Measurements from ENCODE around the gene TBX15. TPM values are rescaled to one million over a fixed set of nuclear protein-coding genes. Genes with fewer than 3 reads are reported as not detected.

TBX15 gene
- polyA plus RNA-seq (ENCODE audit: insufficient read length in 4 of 4): under 1 TPM; 0.14 to 0.39 (median 0.18) TPM

DNA sequence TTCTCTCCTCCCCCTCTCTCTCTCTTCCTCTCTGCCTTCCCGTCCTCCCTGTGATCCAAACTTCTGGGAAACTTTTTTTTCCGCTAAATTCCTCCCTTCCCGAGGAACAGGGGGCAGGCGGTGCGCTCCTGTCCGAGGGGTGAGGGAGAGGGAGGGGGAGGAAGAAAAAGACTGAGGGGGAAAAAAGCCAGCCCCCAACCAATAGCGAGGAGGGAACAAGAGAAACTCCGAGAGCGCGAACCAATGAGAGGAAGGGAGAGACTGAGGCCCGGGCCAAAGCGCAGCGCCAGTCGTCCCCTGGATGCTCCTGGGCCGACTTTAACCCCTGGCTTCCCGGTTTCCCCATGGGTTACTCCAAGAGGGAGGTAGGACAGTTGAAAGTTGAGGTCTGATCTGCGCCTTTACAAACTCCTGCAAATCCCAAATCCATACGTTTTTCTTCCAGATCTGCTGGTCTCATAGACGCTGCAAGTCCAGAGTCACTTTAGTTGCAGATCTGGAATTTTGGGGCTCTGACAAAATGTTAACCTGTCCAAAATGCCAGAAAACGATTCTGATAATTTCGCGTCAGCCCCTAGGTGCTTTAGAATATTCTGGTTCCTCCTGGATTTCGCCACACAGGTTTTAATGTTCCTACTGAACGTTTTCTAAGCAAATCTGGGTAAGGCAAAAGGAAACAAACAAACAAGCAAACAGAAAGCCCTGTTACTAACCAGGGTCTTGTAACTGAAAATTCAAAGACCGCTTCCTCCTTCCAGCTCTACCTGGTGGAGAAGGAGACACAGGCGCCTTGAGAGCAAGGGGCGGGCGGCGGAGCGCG is at the start of gene TBX15:
TSS of gene TBX15 (minus strand) at position 158 of the 820 bp plus-strand sequence. CDS start 548 bp downstream, outside the sequence.
- no peak for DNase-seq (ENCODE audit: low read depth in 4 of 4, low spot score in 3 of 4)

DNA sequence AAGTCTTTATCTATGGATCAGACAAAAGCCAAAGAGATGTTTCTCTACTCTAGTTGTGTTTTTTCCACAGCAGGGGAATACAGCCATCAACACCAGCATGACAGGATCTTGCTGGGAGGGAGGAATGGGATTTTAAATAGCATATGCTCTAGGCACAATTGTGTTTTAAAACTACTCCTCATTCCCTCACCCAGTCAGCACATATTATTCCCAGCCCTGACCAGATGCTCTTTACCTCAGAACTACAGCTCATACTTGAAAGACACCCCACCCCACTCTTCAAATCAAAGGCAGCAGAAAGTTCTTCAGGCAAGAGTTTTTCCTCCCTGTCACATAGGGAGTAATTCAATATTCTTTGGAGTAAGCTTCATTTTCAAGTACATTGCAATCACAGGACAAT is 46.2 kb upstream of the TBX15 start:
- DNase-seq (ENCODE audit: low read depth in 4 of 4, low spot score in 3 of 4): no peak

DNA sequence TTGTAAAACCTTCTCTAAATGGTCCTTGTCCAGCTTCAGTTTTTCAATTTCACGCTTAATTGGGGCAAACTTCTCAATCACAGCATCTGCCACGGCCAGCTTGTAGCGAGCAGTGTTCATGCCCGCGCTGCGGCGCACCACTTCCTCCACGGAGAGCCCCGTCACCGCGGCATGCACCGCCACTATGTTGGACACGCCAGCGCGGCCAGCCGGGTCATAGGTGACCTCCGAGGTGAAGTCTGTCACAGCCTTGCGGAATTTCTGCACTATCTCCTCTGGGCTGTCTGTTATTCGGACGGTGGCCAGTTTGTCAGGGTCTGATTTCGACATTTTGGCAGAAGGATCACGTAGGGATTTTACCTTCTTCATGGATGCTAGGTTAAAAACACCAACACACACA is 44.8 kb upstream of the TBX15 start:
- DNase-seq (ENCODE audit: low read depth in 4 of 4, low spot score in 3 of 4): no peak

GRCh38 chr1:119027759-119028158 is 39.6 kb upstream of the TBX15 start:
- no peak for DNase-seq (ENCODE audit: low read depth in 4 of 4, low spot score in 3 of 4)

- DNase-seq (ENCODE audit: low read depth in 4 of 4, low spot score in 3 of 4): no peak
Observed at GRCh38 chr1:119026956-119027355, 38.8 kb upstream of the TBX15 start.

DNA sequence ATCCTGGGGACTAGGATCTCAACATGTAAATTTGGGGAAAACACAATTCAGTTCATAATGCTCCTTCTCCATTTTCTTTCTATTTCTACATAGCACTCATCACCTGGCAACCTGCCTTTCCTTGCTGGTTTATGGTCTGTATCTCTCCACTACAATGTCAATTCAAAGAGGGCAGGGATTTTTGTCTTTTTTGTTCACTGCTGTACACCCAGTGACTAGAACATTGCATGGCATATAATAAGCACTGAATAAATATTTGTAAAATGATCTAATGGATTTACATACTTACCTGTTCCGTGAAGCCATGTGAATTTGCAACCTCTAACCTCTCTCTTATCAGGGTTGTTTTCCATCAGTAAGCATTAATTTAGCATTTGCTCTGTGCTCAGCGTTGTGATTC is 27.4 kb upstream of the TBX15 start:
- DNase-seq (ENCODE audit: low read depth in 4 of 4, low spot score in 3 of 4): no peak

- no peak for DNase-seq (ENCODE audit: low read depth in 4 of 4, low spot score in 3 of 4)
Observed at GRCh38 chr1:119012383-119012782, 24.2 kb upstream of the TBX15 start.

DNA sequence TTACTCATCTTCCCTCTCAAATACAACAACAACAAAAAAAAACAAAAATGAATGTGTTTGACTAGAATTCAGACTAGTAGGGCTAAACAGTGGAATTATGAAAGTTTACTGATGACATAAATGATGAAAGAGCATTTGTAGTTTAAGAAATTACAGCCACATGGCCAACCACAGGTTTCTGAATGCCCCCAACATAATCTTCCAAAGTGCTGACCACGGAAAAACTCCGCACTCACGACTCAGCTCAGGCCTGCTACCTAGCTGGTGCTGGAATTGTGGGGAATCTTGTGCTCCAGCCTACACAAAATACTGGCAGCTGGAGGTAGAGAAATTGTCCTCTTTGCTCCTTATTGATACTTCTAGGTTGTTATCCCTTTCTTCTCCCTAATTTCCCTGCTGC is 23.6 kb upstream of the TBX15 start:
- no peak for DNase-seq (ENCODE audit: low read depth in 4 of 4, low spot score in 3 of 4)

GRCh38 chr1:119011116-119011515 is 23.0 kb upstream of the TBX15 start:
- no peak for DNase-seq (ENCODE audit: low read depth in 4 of 4, low spot score in 3 of 4)

DNA sequence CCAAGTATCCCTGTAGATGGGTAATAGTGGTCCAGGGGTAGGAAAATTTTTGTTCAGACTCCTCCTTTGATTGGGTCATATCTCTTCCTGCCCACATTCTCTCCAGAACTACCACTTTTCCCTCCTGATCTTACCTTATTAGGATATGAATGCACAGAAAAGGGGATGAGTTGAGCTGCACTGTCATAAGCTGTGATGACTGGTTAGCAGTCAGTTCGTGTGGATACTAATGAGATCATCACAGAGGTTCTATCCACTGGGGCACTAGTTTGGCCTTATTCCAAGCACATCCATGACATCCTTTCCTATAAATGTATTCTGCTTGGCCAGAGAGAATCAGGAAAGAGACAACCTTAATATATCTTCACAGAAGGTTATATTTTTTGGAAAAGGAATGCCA is 22.1 kb upstream of the TBX15 start:
- DNase-seq (ENCODE audit: low read depth in 4 of 4, low spot score in 3 of 4): no peak

GRCh38 chr1:119009312-119009655 is 21.1 kb upstream of the TBX15 start:
- DNase-seq (ENCODE audit: low read depth in 4 of 4, low spot score in 3 of 4): no peak

DNA sequence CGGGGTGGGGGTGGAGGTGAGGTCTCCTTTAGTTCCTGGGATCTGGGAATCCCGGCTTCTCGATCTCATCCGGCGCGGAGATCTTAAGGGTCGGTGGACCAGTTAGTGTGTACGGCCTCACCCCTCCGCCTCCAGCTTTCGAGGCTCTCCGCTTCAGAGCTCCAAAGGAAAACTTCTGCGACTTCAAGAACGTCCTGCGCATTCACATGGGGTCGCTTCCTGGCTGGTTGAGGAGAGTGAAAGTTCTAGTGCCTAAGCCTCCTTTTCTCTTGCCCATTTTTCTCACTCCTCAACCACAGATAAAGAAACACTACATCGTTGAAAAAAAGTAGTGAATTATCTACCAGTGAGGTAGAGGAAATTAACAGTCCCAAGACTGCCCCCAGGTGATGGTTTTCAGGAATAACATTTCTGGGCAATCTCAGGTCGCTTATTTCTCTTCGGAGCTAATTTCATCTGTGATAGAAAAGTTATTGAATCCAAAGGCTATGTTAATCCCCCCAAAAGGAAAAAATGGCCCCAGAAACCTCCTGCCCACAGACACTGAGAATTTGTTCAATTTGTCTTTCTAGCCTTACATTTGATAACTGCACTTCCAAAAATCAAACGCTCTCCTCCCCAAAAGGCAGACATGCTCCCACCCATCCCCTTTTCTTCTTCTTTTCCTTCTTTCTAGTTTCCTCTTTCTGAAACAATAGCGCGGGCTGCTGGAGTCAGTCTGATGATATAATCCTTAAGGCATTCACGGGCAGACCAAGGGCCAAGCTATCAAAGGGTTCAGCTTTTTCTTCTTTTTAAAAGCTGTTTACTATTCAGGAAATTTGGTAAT is 20.6 kb upstream of the TBX15 start:
- no peak for DNase-seq (ENCODE audit: low read depth in 4 of 4, low spot score in 3 of 4)

DNA sequence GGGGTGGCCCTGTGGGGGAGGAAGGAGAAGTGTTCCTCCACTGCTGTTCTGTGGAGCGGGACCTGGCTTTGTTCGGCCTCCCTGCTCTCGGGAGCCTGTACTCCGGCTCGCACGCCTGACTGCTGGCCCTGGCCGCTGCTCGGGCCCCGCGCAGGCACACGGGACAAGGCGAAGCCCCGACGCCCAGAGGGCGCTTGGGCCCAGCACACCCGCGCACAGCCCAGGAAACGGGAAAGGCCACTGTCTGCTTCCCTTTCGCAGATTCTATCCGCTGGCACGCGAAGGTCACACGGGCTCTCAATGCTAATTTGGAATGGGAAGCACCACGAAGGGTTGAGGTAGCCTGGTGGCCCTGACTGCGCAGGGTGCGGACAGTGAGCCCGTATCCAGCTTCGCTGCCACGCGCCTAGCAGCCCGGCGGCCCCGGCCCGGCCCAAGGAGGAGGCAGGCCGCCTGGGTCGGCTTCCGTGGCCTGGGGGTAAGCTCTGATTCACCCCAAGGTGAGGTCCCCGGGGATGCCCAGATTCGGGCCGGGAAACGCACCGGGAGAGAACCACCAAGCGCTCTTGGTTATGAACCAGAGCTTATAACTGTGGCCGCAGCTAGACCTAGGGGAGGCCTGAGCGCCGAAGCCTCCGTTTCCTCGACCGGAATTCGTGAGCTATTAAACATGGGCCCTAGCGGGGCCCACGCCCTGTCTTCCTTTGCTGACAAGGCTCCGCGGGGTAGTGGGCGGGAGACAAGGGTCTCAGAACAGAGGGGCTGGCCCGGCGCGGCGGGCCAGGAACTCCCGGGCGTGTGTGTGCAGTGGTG is 19.7 kb upstream of the TBX15 start:
- no peak for DNase-seq (ENCODE audit: low read depth in 4 of 4, low spot score in 3 of 4)

DNA sequence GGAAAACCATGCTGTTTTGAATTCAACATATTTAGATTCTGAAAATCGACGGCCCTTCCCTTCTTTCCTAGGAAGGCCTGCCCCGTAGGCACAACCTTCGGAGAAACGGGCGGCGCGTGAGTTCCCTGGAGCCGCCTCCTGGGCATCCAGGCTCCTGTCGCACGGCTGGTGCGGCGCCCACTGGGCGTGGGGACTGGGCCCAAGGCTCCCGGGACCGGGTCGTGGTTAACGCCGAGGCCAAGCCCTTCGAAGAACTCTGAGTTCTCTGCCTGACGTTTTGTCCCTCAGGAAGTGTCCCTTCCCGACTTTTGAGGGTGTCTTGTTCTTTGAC is 19.2 kb upstream of the TBX15 start:
- DNase-seq (ENCODE audit: low read depth in 4 of 4, low spot score in 3 of 4): no peak

DNA sequence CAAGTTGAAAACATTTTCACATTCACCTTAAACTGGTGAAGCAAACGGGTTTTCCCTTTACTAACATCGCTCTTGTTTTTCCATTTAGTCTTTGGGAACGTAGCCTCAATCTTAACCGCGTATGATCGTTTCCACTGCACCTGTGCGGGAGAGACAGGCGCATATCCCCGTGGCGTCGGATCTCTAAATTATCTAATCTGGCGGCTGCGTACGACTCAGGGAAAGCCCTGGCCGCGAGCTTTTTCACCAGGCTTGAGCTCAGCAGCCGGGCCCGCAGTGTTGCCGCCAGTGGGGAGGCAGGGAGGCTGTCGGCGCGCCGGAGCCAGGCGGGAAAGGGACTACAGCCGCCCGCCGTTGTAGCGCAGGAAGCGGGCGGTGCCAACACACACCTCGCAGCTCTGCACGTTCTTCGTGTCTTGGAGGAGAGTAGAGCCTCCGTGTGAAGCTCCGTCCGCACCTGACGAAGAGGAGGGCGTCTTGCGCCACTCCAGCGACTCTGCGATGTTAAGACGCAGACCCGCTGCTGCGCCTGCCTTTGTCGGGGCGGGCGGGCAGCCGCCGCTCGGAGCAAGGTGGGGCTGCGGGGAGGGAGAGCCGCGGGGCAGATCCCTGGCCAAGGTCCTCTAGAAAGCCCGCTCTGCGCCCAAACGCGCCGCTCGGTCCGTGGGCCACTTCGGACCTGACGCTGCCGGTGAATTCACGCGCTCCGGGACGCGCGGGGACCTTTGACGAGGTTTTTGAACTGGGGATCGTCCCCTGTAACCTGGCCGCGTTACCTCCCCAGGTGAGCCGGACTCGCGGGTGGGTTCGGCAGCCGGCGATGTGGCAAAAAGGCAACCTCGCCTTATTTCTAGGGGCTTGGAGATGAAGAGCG is 18.5 kb upstream of the TBX15 start:
- DNase-seq (ENCODE audit: low read depth in 4 of 4, low spot score in 3 of 4): no peak

- DNase-seq (ENCODE audit: low read depth in 4 of 4, low spot score in 3 of 4): no peak
Observed at GRCh38 chr1:119005724-119006405, 17.7 kb upstream of the TBX15 start.

- no peak for DNase-seq (ENCODE audit: low read depth in 4 of 4, low spot score in 3 of 4)
Observed at GRCh38 chr1:119004781-119005180, 16.6 kb upstream of the TBX15 start.

DNA sequence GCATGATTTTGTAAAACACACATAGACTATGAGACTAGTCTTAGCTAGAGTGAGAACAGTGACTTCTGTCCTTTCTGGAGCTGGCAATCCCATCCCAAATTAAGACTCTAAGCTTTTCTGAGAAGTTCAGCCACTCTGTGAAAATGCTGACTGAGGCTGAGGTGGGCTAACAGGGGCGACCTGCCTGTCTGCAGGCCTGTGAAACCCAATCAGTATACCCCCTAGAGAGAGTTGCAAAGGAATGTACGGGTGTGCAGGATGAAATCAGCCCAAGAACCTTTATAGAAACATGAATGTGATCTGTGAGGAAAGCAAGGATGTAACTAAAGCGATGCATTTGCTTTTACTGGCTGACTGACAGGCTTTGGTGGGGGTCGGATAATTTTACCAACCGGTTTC is 16.0 kb upstream of the TBX15 start:
- no peak for DNase-seq (ENCODE audit: low read depth in 4 of 4, low spot score in 3 of 4)

GRCh38 chr1:119003413-119004128 is 15.4 kb upstream of the TBX15 start:
- DNase-seq (ENCODE audit: low read depth in 4 of 4, low spot score in 3 of 4): no peak
